Progenitor cell of endocrine pancreas (in vitro differentiated cells): ENCODE data around the gene KCNE4. TPM values are rescaled to one million over a fixed set of nuclear protein-coding genes. Genes with fewer than 3 reads are reported as not detected.

Source experiments
- DNase-seq: peaks from one replicate; pipeline ENCODE4 v3.0.0; 2021; ENCODE audit warnings: low spot score; ENCODE audit not compliant: unreplicated experiment
- H3K27ac Mint-ChIP-seq: 2 replicates; pipeline ENCODE4 v1.8.0; 2021; ENCODE audit warnings: mild to moderate bottlenecking, moderate library complexity, mixed read lengths
- H3K27me3 Mint-ChIP-seq: 2 replicates; pipeline ENCODE4 v1.8.0; 2021; ENCODE audit warnings: mixed read lengths
- H3K36me3 Mint-ChIP-seq: 2 replicates; pipeline ENCODE4 v1.8.0; 2022; ENCODE audit warnings: mixed read lengths; ENCODE audit not compliant: insufficient read depth
- H3K4me1 Mint-ChIP-seq: 2 replicates; pipeline ENCODE4 v1.8.0; 2021; ENCODE audit warnings: low read depth, mixed read lengths
- H3K4me3 Mint-ChIP-seq: 2 replicates; pipeline ENCODE4 v1.8.0; 2021; ENCODE audit warnings: low read depth, mild to moderate bottlenecking, moderate library complexity, mixed read lengths
- H3K9me3 Mint-ChIP-seq: 2 replicates; pipeline ENCODE4 v1.8.0; 2021; ENCODE audit warnings: low read depth, mixed read lengths
- total RNA-seq: library from RNA; stranded (reverse); gene quantifications from 2 replicates; pipeline ENCODE4 v1.2.1, GENCODE V29; 2021
- TF ChIP-seq, protein P1 (sequence below): fragments of 200-600 bp; sonication (generic); IDR thresholded peaks from one replicate; pipeline ENCODE4 v1.5.0; 2021; ENCODE audit warnings: antibody characterized with exemption, mild to moderate bottlenecking; ENCODE audit not compliant: unreplicated experiment

The KCNE4 gene
- total RNA-seq, 1 donor from 2014 or later: 0.72 TPM

DNA sequence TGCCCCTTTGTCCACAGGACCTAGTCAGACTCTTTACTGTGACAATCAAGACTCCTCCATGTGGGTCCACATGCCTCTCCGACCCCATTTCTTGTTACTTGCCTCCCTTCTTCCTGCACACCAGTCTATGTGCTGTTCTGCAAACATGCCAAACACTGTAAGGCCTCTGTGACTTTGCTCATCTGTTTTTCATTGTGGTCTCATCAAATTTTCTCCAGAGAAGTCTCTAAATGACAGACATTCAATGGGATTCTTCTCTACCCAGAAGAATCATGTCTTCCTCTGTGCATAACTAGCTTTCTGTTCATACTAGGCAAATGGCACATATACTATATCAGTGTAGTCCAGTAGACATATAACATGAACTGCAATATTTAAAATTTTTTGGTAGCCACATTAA lies 43.0 kb upstream of the KCNE4 start:
- Mint-ChIP-seq H3K36me3 (no peaks in the 10 kb centered on the region), H3K27ac (no peak overlapping the region), H3K9me3 (peaks cover 5% of the 10 kb centered on the region), H3K27me3 (peaks cover 2% of the 10 kb centered on the region), H3K4me1 (no peaks in the 10 kb centered on the region), H3K4me3 (no peak overlapping the region)
- TF ChIP-seq, protein P1, sequence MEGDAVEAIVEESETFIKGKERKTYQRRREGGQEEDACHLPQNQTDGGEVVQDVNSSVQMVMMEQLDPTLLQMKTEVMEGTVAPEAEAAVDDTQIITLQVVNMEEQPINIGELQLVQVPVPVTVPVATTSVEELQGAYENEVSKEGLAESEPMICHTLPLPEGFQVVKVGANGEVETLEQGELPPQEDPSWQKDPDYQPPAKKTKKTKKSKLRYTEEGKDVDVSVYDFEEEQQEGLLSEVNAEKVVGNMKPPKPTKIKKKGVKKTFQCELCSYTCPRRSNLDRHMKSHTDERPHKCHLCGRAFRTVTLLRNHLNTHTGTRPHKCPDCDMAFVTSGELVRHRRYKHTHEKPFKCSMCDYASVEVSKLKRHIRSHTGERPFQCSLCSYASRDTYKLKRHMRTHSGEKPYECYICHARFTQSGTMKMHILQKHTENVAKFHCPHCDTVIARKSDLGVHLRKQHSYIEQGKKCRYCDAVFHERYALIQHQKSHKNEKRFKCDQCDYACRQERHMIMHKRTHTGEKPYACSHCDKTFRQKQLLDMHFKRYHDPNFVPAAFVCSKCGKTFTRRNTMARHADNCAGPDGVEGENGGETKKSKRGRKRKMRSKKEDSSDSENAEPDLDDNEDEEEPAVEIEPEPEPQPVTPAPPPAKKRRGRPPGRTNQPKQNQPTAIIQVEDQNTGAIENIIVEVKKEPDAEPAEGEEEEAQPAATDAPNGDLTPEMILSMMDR: no peak
- DNase-seq: no peak

DNA sequence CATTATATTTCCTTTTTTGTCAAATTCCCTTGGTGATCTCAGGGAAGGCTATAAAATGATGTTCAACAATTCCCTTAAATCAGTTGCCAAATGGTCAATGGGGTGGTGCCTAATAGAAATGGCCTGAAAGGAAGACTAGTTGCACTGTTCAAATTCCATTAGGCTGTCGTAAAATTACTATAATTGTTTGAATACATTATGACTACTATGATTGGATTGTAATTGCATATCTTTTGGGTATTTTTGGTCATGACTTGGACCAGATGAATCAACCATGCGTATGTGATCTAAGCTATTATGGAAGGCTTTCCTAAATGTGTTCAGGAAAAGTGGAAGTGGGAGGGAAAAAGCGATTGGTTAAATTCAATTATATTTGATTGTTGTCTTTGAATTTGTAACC lies 41.3 kb upstream of the KCNE4 start:
- Mint-ChIP-seq H3K4me1 (no peaks in the 10 kb centered on the region), H3K27me3 (peaks cover 2% of the 10 kb centered on the region), H3K9me3 (peaks cover 5% of the 10 kb centered on the region), H3K36me3 (no peaks in the 10 kb centered on the region), H3K27ac (no peak overlapping the region), H3K4me3 (no peak overlapping the region)
- DNase-seq: no peak
- TF ChIP-seq, protein P1: no peak

DNA sequence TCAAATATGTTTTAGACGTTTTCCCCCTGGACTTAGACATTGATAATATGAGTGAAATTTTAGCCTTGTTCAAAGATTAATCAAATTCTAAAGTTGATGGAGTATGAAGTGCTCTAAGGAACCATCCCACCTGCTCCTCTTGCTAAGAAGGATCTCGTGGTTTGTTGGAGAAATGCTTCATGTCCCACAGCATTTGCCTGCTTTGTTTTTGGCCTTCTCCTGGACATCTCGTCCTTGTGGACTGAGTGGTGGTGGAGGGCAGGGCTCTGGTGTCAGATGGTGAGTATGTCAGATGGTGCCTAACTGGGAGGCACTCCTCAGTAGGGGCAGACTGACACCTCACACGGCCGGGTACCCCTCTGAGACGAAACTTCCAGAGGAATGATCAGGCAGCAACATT lies 39.7 kb upstream of the KCNE4 start:
- Mint-ChIP-seq H3K27ac (no peak overlapping the region), H3K4me1 (no peaks in the 10 kb centered on the region), H3K4me3 (no peak overlapping the region), H3K36me3 (no peaks in the 10 kb centered on the region), H3K27me3 (peaks cover 2% of the 10 kb centered on the region), H3K9me3 (peaks cover 5% of the 10 kb centered on the region)
- no peak for DNase-seq
- TF ChIP-seq, protein P1: no peak

DNA sequence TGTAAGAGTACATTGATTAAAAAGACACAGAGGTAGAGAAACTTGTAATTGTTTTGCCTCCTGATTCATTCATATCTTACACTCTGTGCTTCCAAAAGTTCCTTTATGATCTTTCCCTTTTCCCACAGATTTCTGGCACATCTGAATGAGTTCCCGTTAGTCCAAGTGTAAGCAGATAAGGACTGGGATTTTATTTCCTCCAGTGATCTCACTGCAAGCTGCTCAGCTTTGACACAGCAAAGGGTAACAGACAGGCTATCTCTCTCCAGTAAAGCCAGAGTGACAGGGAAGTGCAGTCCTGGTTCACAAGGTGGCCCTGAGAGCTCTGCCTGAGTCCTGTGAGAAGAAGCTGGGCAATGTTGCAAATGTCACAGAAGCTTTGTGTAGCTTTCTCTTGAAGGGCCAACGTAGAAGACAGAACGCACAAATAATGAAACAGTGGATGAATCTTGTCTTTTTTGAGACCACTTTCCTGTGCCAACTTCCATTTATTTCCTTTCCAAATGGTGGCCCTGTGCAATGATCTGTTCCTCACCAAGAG lies 32.5 kb upstream of the KCNE4 start:
- peaks cover 3% of the 10 kb centered on the region for H3K27me3 Mint-ChIP-seq
- H3K4me1 Mint-ChIP-seq: no peaks in the 10 kb centered on the region
- no peak for DNase-seq
- H3K4me3 Mint-ChIP-seq: no peak overlapping the region
- TF ChIP-seq, protein P1: no peak
- no peaks in the 10 kb centered on the region for H3K36me3 Mint-ChIP-seq
- H3K9me3 Mint-ChIP-seq: peaks cover 10% of the 10 kb centered on the region
- no peak overlapping the region for H3K27ac Mint-ChIP-seq

DNA sequence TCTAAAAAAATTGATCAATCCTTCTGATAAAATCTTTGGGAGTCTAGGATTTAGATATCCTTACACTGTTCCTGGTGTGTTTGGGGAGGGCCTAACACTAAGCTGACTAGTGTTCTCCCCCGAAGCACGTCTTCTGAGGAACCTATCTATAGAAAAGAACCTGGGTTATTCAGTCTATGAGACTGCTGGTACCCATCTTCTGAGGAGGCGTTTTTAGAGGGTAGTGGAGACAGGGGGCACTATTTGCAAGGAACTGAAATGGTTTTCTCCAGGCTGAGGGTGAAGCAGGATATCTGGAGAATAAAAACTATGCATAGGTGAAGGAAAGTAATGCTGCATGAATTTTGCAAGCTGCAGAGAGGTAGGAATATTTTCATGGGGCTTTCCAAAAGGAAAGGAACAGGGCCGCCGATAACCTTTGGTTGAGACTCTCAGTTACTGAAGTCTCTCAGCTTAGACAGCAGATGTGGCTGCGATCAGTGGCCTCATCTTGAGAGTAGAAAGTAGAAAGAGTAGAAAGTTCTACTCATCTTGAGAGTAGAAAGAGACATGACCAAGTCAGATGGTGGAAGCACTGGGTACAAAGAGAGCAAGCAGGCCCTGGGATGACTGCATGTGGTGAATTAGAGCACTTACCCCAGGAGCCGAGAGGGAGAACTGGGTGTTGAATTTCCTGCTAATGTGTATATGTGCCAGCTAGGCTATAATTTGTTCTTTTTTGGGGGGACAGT lies 31.8 kb upstream of the KCNE4 start:
- peaks cover 10% of the 10 kb centered on the region for H3K9me3 Mint-ChIP-seq
- no peak overlapping the region for H3K27ac Mint-ChIP-seq
- no peaks in the 10 kb centered on the region for H3K36me3 Mint-ChIP-seq
- DNase-seq: no peak
- H3K4me1 Mint-ChIP-seq: no peaks in the 10 kb centered on the region
- H3K27me3 Mint-ChIP-seq: peaks cover 3% of the 10 kb centered on the region
- no peak overlapping the region for H3K4me3 Mint-ChIP-seq
- TF ChIP-seq, protein P1: no peak
